Measurements from ENCODE around the gene RELN. TPM values are rescaled to one million over a fixed set of nuclear protein-coding genes. Genes with fewer than 3 reads are reported as not detected.

Gene RELN
- total RNA-seq, 1 experiment from 2014 or later: 0.02 TPM

DNA sequence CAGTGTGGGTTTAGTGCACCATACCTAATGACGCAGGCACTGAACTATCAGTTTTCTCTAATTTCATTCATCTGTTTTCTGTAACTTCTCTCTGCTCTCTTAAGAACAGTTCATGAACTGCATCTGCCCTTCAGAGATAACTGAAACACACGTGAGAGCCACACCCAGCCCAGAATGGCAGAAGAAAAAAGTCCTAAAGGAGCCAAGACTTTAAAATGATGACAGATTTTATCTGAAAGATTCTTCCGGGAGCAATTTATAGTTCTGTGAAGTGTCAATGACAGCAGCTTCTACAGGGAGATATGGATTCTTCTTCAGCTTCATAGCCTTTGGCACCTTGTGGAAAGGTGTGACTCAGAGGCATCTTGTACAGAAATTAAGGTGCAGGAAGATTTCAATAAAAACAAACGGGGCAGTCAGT is 332.0 kb downstream of the RELN start:
- no peaks in the 10 kb centered on the region for H3K79me2 ChIP-seq (ENCODE audit: insufficient read depth, low read length)
- no peak overlapping the region for H4K91ac ChIP-seq (ENCODE audit: insufficient read length, low read depth, low read length)
- H3T11ph ChIP-seq (ENCODE audit: low read length): no peak overlapping the region
- no peak overlapping the region for H2BK12ac ChIP-seq (ENCODE audit: insufficient read length, low read depth, low read length)
- TF ChIP-seq, protein P1, sequence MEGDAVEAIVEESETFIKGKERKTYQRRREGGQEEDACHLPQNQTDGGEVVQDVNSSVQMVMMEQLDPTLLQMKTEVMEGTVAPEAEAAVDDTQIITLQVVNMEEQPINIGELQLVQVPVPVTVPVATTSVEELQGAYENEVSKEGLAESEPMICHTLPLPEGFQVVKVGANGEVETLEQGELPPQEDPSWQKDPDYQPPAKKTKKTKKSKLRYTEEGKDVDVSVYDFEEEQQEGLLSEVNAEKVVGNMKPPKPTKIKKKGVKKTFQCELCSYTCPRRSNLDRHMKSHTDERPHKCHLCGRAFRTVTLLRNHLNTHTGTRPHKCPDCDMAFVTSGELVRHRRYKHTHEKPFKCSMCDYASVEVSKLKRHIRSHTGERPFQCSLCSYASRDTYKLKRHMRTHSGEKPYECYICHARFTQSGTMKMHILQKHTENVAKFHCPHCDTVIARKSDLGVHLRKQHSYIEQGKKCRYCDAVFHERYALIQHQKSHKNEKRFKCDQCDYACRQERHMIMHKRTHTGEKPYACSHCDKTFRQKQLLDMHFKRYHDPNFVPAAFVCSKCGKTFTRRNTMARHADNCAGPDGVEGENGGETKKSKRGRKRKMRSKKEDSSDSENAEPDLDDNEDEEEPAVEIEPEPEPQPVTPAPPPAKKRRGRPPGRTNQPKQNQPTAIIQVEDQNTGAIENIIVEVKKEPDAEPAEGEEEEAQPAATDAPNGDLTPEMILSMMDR (conservative IDR thresholded peaks at IDR 0.05): no peak
- no peak overlapping the region for H4K5ac ChIP-seq (ENCODE audit: insufficient read length, low read depth, low read length)
- no peak overlapping the region for H3K18ac ChIP-seq (ENCODE audit: insufficient read length, low read depth, low read length)
- H2BK20ac ChIP-seq (ENCODE audit: low read depth, low read length, poor library complexity, severe bottlenecking): no peak overlapping the region
- no peaks in the 10 kb centered on the region for H3K27me3 Mint-ChIP-seq (ENCODE audit: low read depth)
- no peak overlapping the region for H2BK5ac ChIP-seq (ENCODE audit: insufficient read length, low read length)
- H2AK5ac ChIP-seq (ENCODE audit: insufficient read length, low read length): no peak overlapping the region
- no peak overlapping the region for H3K27ac Mint-ChIP-seq
- no peaks in the 10 kb centered on the region for H3K36me3 Mint-ChIP-seq (ENCODE audit: insufficient read depth in 1 of 3, low read depth in 3 of 3)
- H3K27ac ChIP-seq (ENCODE audit: insufficient read length, low read depth, low read length): no peak overlapping the region
- peaks cover 5 to 7% of the 10 kb centered on the region in 2 experiments; a peak in 3 of 4 replicates for H3K4me1 Mint-ChIP-seq
- no peaks in the 10 kb centered on the region for H3K9me3 Mint-ChIP-seq
- no peak overlapping the region for H3K4me3 Mint-ChIP-seq
- no CpG with 5 or more reads among the region's 4 CpGs for WGBS (ENCODE audit: extremely low coverage, insufficient read length, low lambda C conversion rate)
- H2BK15ac ChIP-seq (ENCODE audit: low read depth, low read length): no peak overlapping the region
- H3K79me1 ChIP-seq (ENCODE audit: insufficient read depth, low read depth, low read length, poor library complexity, severe bottlenecking): no peaks in the 10 kb centered on the region
- H4K8ac ChIP-seq (replicated peaks; ENCODE audit: insufficient read length, low read depth, low read length): no peak overlapping the region
- DNase-seq: no peak
- no peak overlapping the region for H3K4ac ChIP-seq (ENCODE audit: low read depth, low read length)
- H3K14ac ChIP-seq (ENCODE audit: insufficient read depth, low read length): no peak overlapping the region
- no peak overlapping the region for H3K4me2 ChIP-seq (ENCODE audit: insufficient read depth, insufficient read length, low read length)
- no peak overlapping the region for H3K9ac ChIP-seq (ENCODE audit: extremely low read depth, insufficient read length, low read length)
- no peak overlapping the region for H2AFZ ChIP-seq (ENCODE audit: low read length)
- H4K20me1 ChIP-seq (ENCODE audit: control insufficient read depth, insufficient read depth, insufficient read length): no peaks in the 10 kb centered on the region
- H3K23ac ChIP-seq (ENCODE audit: insufficient read length, low read depth, low read length): no peak overlapping the region
- H3K4me1 ChIP-seq (ENCODE audit: insufficient read depth, low read length): no peaks in the 10 kb centered on the region
- H3K23me2 ChIP-seq (ENCODE audit: insufficient read length, low read depth, low read length, poor library complexity, severe bottlenecking): no peaks in the 10 kb centered on the region
- no peaks in the 10 kb centered on the region for H3K27me3 ChIP-seq (ENCODE audit: insufficient read depth, low read length)
- H3K56ac ChIP-seq (ENCODE audit: insufficient read length, low read depth, low read length): no peak overlapping the region
- no peaks in the 10 kb centered on the region for H3K9me3 ChIP-seq (ENCODE audit: control insufficient read depth, low read depth, low read length)
- H2BK120ac ChIP-seq (ENCODE audit: low read depth, low read length, poor library complexity, severe bottlenecking): no peak overlapping the region

Measured in H9 (cell line).